GM19023 (cell line): ENCODE data around the gene RBM47.
"Not testable (repeated sequence)": the region's sequence is repeated elsewhere in the genome, so short reads cannot be mapped to it uniquely, and the experiment has no call there.

ENCODE experiments used
- ATAC-seq: cut with Tn5 transposase; IDR thresholded peaks from one replicate; pipeline ENCODE4 v1.9.1; 2021; ENCODE audit warnings: mild to moderate bottlenecking, moderate library complexity; ENCODE audit not compliant: unreplicated experiment

RBM47 gene

GRCh38 chr4:40544221-40544620 lies 85.4 kb downstream of the RBM47 start:
- no peak for ATAC-seq

GRCh38 chr4:40540800-40541199 lies 88.9 kb downstream of the RBM47 start:
- ATAC-seq, result no peak

- no peak for ATAC-seq
Measured at GRCh38 chr4:40536032-40536431, 93.6 kb downstream of the RBM47 start.

DNA sequence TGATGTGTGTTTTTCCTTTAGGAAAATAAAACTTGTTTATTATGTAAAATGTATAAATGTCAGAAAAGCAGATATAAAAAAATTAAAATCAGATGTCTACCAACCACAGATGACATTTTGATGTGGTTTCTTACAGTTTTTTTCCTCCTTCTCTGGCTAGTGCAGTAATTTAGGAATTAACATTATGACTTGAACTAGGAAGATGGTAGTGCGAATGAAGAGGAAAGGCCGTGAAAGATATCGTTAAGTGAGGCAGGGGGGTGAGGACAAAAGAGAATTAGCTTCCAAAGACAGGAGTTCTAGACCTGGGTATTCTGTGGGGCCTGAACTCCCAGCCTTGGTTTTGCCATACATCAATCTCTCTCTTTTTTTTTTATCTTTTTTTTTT lies 98.0 kb downstream of the RBM47 start:
- ATAC-seq, result no peak

DNA sequence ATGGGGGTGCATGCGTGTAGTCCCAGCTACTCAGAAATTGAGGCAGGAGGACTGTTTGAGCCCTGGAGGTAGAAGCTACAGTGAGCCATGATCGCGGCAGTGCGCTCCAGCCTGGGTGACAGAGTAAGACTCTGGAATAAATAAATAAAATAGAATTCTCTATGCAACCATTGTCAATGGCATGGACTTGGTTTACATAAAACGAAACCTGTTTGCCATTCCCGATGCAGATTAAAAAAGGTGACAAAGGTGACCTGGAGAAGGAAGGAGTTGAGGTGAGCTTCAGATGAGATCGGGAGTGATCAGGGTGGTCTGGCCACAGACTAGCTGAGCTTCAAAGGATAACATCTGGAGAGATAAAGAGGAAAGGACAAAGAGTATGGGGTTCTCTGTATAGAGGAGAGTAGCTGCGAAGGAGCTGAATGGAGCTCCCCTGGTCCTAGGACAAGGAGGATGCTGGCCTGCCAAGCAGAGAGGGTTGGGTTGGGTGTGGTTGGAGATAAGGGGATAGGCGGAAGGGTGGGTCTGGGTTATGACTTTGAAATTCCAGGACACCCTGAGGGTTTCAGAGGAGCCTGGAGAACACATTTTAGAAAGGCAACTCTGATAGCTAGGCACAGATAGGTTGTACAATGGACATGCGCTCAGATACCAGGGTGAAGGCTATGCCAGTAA lies 98.6 kb downstream of the RBM47 start:
- no peak for ATAC-seq

GRCh38 chr4:40526741-40527140 lies 102.9 kb downstream of the RBM47 start:
- ATAC-seq, result no peak

DNA sequence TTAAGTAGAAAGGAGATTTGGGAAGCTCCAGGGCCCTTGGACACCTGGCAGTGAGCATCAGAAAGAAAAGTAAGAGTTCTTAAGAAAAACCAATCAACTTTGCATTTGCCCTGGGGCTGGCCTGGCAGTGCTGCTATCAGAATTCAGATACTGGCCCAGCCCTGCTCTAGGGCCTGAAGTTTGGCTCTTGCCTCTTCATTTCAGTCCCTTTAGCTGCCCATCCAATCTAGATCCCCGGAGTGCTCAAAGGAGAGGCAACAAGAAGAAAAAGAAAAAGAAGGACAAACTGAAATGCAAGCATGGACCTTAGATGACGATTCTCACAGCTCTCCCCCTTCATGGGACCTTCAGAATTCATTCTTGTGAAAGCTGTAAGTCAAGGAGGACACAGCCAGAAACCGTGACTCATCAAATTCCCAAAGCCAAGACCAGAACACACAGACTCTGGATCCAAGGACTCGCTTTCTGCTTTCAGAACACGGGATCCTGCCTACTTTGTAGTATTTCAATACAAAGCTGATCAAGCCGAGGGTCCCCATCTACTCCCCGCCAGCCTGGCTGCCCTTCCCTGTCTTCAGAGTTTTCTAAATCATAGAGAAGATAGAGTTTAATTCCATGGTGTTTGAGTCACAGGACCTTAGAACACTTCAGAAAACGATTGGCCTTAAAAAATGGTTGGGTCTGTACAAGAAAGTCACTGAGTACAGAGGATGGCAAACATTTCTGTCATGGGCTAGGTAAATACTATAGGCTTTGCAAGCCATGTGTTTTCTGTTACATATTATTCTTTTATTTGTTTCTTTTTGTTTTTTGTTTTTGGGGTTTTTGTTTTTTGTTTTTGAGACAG lies 103.7 kb downstream of the RBM47 start:
- no peak for ATAC-seq

DNA sequence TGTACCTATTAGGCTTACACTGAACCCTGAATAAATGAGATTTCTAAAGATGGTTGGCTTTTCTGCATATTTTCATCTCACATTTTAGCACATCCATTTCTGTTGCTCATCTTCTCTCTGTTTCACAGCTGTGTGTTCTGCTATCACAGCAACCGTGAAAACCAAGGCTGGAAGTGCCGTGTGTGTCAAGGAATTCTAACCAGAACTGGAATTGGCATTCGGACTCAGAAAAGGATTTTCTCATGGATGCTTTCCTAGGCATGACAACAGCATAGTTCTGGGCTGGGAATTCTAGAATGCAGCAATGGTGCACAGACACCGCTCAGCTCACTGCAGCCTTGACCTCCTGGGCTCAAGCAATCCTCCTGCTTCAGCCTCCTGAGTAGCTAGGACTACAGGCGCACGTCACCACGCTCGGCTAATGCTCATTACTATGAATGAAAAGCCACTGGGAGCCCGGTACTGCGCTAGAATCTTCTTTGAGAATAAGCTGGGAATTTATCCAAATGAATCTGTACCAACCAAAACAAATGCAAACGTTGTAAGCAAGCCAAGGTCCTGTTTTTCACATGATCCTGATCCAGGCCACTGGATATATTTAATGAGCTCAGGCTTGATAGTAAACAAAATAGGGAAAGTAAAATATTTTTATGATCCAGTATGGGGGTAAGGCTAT lies 105.2 kb downstream of the RBM47 start:
- no peak for ATAC-seq

DNA sequence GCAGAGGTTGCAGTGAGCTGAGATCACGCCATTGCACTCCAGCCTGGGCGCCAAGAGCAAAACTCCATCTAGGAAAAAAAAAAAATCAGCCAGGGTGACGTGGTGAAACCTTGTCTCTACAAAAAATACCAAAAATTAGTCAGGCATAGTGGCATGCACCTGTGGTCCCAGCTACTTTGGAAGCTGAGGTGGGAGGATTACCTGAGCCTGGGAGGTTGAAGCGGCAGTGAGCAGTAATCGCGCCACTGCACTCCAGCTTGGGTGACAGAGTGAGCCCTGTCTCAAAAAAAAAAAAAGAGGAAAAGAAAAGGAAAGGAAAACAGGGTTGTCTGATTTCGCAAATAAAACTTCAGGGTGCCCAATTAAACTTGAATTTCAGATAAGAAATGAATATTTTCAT lies 106.1 kb downstream of the RBM47 start:
- no peak for ATAC-seq

- ATAC-seq, result no peak
Measured at GRCh38 chr4:40521957-40522356, 107.7 kb downstream of the RBM47 start.

GRCh38 chr4:40520533-40520932 lies 109.1 kb downstream of the RBM47 start:
- ATAC-seq, result no peak

DNA sequence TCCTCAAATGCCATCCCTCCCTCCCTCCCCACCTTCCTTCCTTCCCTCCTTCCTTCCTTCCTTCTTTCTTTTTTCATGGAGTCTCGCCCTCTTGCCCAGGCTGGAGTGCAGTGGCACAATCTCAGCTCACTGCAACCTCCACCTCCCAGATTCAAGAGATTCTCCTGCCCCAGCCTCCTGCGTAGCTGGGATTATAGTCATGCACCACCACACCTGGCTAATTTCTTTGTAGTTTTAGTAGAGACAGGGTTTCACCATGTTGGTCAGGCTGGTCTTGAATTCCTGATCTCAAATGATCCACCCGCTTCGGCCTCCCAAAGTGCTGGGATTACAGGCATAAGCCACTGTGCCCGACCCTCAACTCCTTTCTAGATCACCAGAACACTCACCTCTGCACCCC lies 112.6 kb downstream of the RBM47 start:
- not testable (repeated sequence) for ATAC-seq

DNA sequence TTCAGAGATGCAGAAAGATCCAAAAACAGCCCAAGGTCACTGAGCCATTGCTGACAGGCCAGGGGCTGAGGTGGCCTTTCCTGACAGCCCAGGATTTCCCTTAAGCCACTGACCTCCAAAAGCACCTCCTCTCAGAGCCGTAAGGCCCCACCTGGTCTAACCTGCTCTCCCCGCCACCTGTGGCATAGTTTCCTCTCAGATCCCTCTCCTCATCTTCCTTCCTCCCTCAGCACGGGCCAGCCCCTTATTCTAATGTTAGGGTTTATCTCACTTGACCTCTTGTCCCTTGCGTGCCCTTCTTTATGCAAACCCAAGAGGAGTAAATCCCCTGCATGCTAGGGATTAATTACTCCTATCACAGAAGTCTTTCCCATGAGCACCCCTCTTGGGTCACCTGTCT lies 113.0 kb downstream of the RBM47 start:
- peak; percentile 40 for ATAC-seq

DNA sequence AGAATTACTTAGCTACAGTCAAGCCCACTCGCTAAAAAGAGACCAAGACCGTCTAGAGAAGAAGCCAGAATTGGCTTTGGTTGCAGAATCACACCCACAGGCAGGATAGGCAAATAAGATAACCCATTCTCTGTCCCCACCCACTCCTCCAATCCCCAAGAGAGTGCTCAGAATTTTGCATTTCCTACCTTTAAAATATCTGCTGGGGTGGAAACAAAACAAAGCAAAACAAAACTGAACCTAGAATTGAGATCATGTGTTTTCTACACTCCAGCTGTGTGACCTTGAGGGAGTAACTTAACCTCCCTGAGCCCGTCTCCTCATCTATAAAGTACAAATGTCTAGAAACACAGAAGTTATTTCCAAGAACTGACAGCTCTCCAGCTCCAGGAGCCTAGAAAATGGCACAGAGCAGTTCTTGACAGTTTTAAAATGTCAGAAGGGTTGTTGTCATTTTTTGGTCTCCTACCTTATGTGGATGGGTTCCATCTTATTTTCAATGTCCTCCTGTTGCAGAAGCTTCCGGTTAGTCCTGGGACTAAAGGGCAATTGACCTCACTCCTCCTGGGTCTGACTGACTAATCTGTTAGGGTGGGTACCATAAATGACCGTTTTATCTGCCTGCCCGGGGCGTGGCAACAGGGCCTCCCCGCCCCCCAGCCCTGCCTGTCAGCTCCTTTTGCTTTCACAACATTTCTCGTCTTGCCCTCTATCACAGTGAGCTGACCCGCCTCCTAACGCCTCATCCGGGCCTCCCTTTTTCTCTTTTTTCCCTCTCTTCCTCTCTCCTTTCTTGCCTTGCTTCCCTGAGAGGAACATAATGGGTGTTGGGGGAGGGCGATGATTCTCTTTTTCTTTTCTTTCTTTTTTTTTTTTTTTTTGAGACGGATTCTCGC lies 114.0 kb downstream of the RBM47 start:
- ATAC-seq, result peak; percentile 76

DNA sequence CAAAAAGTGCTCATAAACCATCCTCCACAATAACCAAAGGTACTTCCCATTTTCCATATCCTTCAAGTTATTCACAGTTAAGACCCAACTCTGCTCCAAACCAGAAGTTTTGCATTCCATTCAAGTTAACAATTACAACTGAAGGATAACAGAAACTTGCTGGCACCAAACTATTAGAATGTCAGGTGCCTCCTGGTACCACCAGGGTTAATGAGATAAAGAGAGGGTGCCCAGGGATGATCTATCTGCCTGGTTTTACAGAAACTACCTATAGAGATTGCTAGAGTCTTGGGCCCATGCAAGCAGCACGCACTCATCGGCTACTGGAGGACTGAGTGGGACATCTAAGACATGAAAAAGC lies 114.6 kb downstream of the RBM47 start:
- ATAC-seq, result no peak

DNA sequence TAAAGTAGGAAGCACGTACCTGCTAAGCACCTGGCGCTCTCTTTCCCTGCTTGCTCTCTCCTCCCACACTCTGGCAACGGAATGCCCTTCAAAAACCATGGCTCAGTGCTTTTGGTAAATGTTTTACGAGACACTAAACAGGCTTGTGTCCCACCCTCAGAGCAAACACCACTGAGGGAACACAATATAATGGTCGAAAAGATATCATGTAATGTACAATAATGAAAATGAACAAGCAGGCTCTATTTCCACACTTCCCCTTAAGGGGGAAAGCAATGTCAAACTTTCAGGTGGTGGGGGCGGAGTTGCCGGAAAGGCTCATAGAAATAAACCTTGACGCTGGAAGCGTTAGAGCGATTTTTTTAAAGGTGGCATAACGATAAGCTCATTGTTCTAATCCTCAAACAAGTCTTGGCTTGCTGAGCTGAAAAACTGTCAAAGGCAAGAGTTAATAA lies 115.1 kb downstream of the RBM47 start:
- no peak for ATAC-seq

- no peak for ATAC-seq
Measured at GRCh38 chr4:40511036-40511614, 118.5 kb downstream of the RBM47 start.

GRCh38 chr4:40507977-40508376 lies 121.7 kb downstream of the RBM47 start:
- ATAC-seq, result no peak

GRCh38 chr4:40506492-40506891 lies 123.2 kb downstream of the RBM47 start:
- no peak for ATAC-seq

- no peak for ATAC-seq
Measured at GRCh38 chr4:40506066-40506465, 123.6 kb downstream of the RBM47 start.
